Measurements from ENCODE around the gene RACGAP1. TPM values are rescaled to one million over a fixed set of nuclear protein-coding genes. Genes with fewer than 3 reads are reported as not detected.
A peak's percentile ranks its signal among the peaks of the same experiment; 100 is the strongest.
"Not testable (repeated sequence)": the region's sequence is repeated elsewhere in the genome, so short reads cannot be mapped to it uniquely, and the experiment has no call there.

The RACGAP1 gene
- polyA plus RNA-seq, 3 donors = 51.5 to 58.4 (median 57.5) TPM

DNA sequence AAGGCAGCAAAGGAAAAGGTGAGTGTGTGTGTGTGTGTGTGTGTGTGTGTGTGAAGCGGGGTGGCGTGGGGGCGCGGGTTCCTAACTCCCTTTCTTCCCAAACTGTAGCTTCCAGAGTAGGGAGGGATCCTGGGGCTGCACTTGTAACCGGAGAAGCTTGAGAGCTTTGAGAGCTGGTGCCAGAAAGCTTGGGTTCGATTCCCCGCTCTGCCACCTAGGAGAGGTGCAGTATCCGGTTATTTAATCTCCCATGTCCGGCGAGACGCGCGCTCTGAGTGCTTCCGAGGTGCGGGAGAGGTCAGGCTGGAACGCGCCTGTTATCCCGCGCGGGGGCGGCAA, 7.2 kb upstream of the RACGAP1 start:
- DNase-seq (ENCODE audit: low read depth in 3 of 3, low spot score in 2 of 3) = no peak

DNA sequence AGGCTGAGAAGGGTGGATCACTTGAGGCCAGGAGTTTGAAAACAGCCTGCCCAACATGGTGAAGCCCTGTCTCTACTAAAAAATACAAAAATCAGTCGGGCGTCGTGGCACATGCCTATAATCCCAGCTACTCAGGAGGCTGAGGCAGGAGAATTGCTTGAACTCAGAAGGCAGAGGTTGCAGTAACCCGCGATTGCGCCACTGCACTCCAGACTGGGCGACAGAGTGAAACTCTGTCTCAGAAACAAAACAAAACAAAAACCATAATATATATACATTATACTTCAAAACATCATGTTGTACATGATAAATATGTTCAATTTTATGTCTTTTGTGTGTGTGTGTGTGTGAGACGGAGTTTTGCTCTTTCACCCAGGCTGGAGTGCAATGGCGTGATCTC, 5.2 kb upstream of the RACGAP1 start:
- DNase-seq (ENCODE audit: low read depth in 3 of 3, low spot score in 2 of 3) = not testable (repeated sequence)

DNA sequence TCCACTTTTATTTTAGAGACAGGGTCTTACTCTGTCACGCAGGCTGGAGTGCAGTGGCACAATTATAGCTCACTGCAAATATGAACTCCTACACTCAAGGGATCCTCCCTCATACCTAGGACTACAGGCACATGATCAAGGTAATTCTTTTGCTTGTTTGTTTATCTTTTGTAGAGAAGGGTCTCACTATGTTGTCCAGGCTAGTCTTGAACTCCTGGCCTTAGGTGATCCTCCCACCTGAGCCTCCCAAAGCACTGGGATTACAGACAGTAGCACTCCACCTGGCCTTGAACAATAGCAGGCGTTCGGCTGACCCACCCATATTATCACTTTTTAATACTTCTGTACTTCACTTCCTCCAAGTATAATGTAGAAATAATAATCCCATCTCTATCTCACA, 1.4 kb upstream of the RACGAP1 start:
- DNase-seq (ENCODE audit: low read depth in 3 of 3, low spot score in 2 of 3) = no peak

DNA sequence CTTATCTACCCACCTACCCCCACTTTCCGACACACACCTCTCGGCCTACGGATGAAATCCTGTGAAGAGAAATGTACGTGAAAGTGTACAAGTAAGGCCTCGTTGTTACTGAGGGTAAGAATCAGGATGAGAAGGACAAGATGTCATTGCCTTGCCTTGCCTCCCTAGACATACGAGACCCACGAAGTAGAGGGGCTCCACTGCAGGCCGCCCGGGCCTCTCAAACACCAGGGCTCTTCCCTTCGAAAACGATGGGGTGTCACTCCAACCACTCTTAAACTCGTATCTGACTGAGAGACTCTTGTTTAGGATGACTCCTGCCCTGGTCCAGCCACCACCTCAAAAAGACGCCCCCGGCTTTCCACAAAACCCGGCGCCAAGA, 498 bp downstream of the RACGAP1 start:
- DNase-seq (ENCODE audit: low read depth in 3 of 3, low spot score in 2 of 3) = no peak

DNA sequence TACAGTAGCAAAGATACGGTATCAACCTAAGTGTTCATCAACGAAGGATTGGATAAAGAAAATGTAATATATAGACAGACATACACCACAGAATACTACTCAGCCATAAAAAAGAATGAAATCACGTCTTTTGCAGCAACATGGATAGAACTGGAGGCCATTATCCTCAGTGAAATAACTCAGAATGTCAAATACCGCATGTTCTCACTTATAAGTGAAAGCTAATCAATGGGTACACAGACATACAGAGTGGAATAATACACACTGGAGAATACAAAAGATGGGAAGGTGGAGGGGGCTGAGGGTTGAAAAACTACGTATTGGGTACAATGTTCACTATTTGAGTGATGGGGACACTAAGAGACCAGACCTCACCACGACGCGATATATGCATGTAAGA, 1.1 kb downstream of the RACGAP1 start:
- no peak for DNase-seq (ENCODE audit: low read depth in 3 of 3, low spot score in 2 of 3)

DNA sequence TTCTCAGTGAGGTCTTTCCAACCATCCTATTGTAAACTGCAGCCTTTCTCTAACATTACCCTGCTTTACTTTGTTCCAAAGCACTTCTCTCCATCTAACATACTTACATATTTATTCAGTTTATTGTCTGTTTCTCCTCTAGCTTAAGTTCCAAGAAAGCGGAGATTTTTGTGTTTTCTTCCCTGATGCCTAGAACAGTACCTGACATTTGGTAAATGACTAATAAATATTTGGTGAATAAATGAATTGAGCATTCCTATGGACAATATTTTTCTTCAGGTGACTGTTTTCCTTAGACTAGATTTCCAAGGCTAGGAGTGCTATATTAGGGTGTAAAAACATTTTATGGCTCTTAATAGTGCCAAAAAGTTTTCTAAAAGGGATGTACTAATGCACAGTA, 2.4 kb downstream of the RACGAP1 start:
- no peak for DNase-seq (ENCODE audit: low read depth in 3 of 3, low spot score in 2 of 3)

DNA sequence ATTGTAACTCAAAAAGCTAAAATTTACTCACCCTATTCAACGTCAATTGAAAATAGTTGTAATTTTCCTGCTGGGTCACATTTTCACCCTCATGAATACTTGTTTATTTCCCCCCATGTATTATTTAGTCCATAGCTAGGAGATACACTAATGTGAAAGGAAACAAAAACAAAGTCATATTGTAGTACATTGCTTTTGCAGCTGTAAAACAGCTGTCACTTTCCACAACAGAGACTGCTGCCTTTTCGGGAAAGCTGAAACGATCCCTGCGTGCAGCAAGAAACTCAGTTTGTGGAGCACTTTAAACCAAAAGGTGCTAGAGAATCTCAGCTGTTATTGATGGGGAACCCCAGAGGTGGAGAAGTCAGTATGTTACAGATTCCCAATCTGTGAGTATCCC, 4.3 kb downstream of the RACGAP1 start:
- DNase-seq (ENCODE audit: low read depth in 3 of 3, low spot score in 2 of 3) = no peak

GRCh38 chr12:50019524-50019923, 5.8 kb downstream of the RACGAP1 start:
- no peak for DNase-seq (ENCODE audit: low read depth in 3 of 3, low spot score in 2 of 3)

GRCh38 chr12:50018968-50019367, 6.3 kb downstream of the RACGAP1 start:
- DNase-seq (ENCODE audit: low read depth in 3 of 3, low spot score in 2 of 3) = no peak

- DNase-seq (ENCODE audit: low read depth in 3 of 3, low spot score in 2 of 3) = no peak
Observed at GRCh38 chr12:50018154-50018553, 7.1 kb downstream of the RACGAP1 start.

GRCh38 chr12:50017641-50018040, 7.7 kb downstream of the RACGAP1 start:
- DNase-seq (ENCODE audit: low read depth in 3 of 3, low spot score in 2 of 3) = no peak

DNA sequence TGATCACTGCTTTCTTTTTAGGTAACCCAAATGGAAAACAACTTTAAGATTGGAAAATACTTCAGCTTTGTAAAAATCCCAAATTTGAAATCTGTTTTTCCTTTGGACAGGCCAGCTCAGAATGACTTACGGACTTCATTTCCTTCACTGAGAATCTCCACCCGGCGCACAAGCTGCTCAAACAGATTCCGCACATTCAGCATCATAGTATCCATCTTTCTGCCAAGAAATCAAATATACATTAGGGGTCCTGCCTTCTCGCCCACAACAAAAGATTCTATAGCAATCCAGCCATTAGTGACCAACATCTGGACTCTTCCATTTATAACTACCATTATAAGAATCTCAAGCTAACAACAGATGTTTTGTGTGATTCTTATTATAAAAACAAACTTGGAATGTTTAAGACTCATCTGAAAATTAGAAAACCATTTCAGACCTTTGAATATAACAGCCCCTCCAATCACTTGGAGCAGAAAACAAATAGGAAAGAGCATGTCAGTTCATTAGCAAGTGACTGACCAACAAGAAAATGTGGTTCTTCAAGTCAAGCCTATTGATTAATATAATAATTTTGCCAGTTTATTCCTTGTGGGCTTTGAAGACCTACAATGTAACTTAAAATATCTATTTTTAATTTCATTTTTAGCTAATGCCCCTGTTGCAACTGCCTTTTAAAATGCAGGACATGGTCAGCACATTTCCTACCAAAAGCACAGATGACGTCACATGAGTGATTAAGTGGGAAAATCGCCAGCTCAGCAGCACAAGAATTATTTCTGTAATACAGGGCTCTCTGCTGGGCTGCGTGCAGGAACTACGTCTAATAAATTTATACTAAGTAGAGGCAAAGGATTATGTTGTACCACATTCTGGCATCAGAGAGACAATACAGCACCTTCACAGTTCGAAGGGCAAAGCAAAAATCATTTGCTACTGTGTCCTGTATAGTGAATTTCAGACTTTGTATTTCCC, 8.5 kb downstream of the RACGAP1 start:
- DNase-seq (ENCODE audit: low read depth in 3 of 3, low spot score in 2 of 3) = peak in 1 of 3 donors; percentile 45

DNA sequence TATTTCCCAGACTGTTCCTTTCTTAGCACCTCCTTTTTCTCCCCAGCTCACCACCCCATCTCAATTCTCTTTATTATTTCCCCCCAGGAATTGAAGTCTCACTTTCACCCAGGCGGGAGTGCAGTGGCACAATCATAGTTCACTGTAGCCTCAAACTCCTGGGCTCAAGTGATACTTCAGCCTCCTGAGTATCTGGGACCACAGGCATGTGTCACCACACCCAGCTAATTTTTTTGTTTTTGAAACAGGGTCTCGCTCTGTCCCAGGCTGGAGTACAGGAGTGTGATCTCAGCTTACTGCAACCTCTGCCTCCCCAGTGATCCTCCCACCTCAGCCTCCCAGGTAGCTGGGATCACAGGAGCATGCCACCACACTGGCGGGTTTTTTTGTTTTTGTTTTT, 11.0 kb downstream of the RACGAP1 start:
- no peak for DNase-seq (ENCODE audit: low read depth in 3 of 3, low spot score in 2 of 3)

- no peak for DNase-seq (ENCODE audit: low read depth in 3 of 3, low spot score in 2 of 3)
Observed at GRCh38 chr12:50013361-50014147, 11.7 kb downstream of the RACGAP1 start.

GRCh38 chr12:50006754-50007442, 18.4 kb downstream of the RACGAP1 start:
- no peak for DNase-seq (ENCODE audit: low read depth in 3 of 3, low spot score in 2 of 3)

GRCh38 chr12:50006280-50006679, 19.0 kb downstream of the RACGAP1 start:
- no peak for DNase-seq (ENCODE audit: low read depth in 3 of 3, low spot score in 2 of 3)

- no peak for DNase-seq (ENCODE audit: low read depth in 3 of 3, low spot score in 2 of 3)
Observed at GRCh38 chr12:50005175-50005574, 20.1 kb downstream of the RACGAP1 start.

- DNase-seq (ENCODE audit: low read depth in 3 of 3, low spot score in 2 of 3) = no peak
Observed at GRCh38 chr12:50004696-50005095, 20.6 kb downstream of the RACGAP1 start.

- DNase-seq (ENCODE audit: low read depth in 3 of 3, low spot score in 2 of 3) = no peak
Observed at GRCh38 chr12:50003595-50003994, 21.7 kb downstream of the RACGAP1 start.

DNA sequence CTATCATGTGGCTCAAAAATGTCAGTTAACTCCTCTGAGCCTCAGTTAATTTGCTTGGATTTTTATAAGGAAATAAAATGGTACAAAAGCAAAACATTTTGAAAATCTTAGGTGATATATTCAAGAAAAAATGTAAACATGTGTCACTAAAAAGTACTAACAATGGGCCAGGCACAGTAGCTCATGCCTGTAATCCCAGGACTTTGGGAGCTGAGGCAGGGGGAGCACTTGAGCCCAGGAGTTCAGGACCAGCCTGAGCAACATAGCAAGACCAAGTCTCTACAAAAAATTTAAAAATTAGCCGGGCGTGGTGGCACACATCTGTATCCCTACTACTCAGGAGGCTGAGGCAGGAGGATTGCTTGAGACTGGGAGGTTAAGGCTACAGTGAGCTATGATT, 26.8 kb downstream of the RACGAP1 start:
- DNase-seq (ENCODE audit: low read depth in 3 of 3, low spot score in 2 of 3) = no peak

DNA sequence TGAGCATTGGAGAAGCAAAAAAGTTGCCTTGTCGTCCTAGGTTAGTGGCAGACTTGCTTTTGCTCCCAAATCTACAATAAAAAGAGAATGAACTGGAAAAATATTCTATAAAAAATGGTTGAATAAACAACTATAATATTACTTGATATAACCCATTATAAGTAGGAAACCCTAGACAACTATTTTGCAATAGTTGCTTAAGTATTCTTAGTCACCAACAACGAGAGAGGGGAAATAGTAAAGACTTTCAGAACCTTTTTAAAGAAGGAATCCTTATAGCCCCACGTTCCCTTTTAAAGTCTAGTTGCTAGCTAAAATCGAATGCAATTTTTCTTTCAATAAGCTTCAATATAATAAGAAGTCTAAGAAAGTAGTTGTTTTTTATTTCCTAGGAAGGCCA, 35.0 kb downstream of the RACGAP1 start:
- no peak for DNase-seq (ENCODE audit: low read depth in 3 of 3, low spot score in 2 of 3)
